Measurements from ENCODE around the gene HAGHL.

GRCh38 chr16:764848-765487, 38.1 kb downstream of the HAGHL start:
- TF ChIP-seq POLR2A (IDR thresholded peaks at IDR 0.05), result no peak
- TF ChIP-seq CTCF (IDR thresholded peaks at IDR 0.05), result no peak
- no peak for TF ChIP-seq EP300 (IDR thresholded peaks at IDR 0.05)
